Measurements from ENCODE around the gene ELAPOR1. TPM values are rescaled to one million over a fixed set of nuclear protein-coding genes. Genes with fewer than 3 reads are reported as not detected.

ELAPOR1 gene
- total and polyA plus RNA-seq, 12 donors = 0.06 to 0.54 (median 0.30) TPM; not detected in 2

DNA sequence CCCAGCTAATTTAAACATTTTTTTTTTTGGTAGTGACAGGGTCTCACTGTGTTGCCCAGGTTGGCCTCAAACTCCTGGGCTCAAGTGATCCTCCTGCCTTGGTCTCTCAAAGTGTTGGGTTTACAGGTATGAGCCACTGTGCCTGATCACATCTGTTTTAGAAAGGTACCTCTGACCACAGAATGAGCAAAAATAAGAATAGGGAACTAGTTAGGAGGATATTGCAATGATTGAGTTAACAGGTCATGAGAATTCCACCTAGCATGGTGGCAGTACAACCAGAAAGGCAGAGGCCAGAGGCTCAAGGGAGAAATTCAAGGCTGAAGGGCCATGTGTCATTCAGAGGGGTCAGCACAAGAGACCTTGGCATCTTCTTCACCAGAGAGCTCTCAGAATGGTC, 49.6 kb downstream of the ELAPOR1 start:
- no peaks in the 10 kb centered on the region for H3K27me3 ChIP-seq
- H3K27ac ChIP-seq = no peak overlapping the region
- no peaks in the 10 kb centered on the region for H3K36me3 ChIP-seq
- DNase-seq (no peak), ATAC-seq (no peak)
- peaks cover 0 to 48% (median 18%) of the 10 kb centered on the region in 9 donors for H3K4me1 ChIP-seq
- H3K4me3 ChIP-seq = no peak overlapping the region
- H3K9me3 ChIP-seq = no peaks in the 10 kb centered on the region
- TF ChIP-seq, protein P1, sequence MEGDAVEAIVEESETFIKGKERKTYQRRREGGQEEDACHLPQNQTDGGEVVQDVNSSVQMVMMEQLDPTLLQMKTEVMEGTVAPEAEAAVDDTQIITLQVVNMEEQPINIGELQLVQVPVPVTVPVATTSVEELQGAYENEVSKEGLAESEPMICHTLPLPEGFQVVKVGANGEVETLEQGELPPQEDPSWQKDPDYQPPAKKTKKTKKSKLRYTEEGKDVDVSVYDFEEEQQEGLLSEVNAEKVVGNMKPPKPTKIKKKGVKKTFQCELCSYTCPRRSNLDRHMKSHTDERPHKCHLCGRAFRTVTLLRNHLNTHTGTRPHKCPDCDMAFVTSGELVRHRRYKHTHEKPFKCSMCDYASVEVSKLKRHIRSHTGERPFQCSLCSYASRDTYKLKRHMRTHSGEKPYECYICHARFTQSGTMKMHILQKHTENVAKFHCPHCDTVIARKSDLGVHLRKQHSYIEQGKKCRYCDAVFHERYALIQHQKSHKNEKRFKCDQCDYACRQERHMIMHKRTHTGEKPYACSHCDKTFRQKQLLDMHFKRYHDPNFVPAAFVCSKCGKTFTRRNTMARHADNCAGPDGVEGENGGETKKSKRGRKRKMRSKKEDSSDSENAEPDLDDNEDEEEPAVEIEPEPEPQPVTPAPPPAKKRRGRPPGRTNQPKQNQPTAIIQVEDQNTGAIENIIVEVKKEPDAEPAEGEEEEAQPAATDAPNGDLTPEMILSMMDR (IDR thresholded peaks at IDR 0.05) = no peak
- intact Hi-C loops (cut with DNase I) = no loop called here

Other genes starting within 250 kb of the ELAPOR1 start
- 1 to 10 TPM in 8 of 10 donors, under 1 TPM in 2; 0.66 to 6.4 (median 1.8) TPM for gene GPSM2, start 237.1 kb upstream of the ELAPOR1 start, total RNA-seq
- gene GPSM2, start 237.1 kb upstream of the ELAPOR1 start, polyA plus RNA-seq = 1 to 10 TPM; 1.3 to 3.2 TPM
- gene CLCC1, start 150.6 kb upstream of the ELAPOR1 start, total RNA-seq = 10 to 100 TPM; 25.5 to 32.5 (median 28.3) TPM
- gene CLCC1, start 150.6 kb upstream of the ELAPOR1 start, polyA plus RNA-seq = 10 to 100 TPM; 11.3 to 12.9 TPM
- gene WDR47, start 72.0 kb upstream of the ELAPOR1 start, total RNA-seq = 10 to 100 TPM; 10.7 to 20.6 (median 14.4) TPM
- gene WDR47, start 72.0 kb upstream of the ELAPOR1 start, polyA plus RNA-seq = 1 to 10 TPM; 3.5 to 4.6 TPM
- gene TAF13, start 38.1 kb upstream of the ELAPOR1 start, total RNA-seq = 10 to 100 TPM; 45.8 to 69.9 (median 59.0) TPM
- 10 to 100 TPM; 18.4 to 42.4 TPM for gene TAF13, start 38.1 kb upstream of the ELAPOR1 start, polyA plus RNA-seq
- 10 to 100 TPM; 27.5 to 52.9 (median 41.2) TPM for gene TMEM167B, start 23.4 kb upstream of the ELAPOR1 start, total RNA-seq
- 10 to 100 TPM; 12.0 to 17.2 TPM for gene TMEM167B, start 23.4 kb upstream of the ELAPOR1 start, polyA plus RNA-seq
- gene SARS1, start 99.8 kb downstream of the ELAPOR1 start, total RNA-seq = 100 to 1,000 TPM in 4 of 10 donors, 10 to 100 TPM in 6; 86.3 to 123 (median 99.2) TPM
- gene SARS1, start 99.8 kb downstream of the ELAPOR1 start, polyA plus RNA-seq = 100 to 1,000 TPM in 1 of 2 donors, 10 to 100 TPM in 1; 38.3 to 153 TPM
- 10 to 100 TPM in 1 of 10 donors, 1 to 10 TPM in 9; 4.9 to 10.6 (median 6.3) TPM for gene CELSR2, start 135.4 kb downstream of the ELAPOR1 start, total RNA-seq
- 1 to 10 TPM in 1 of 2 donors, under 1 TPM in 1; 0.93 to 1.8 TPM for gene CELSR2, start 135.4 kb downstream of the ELAPOR1 start, polyA plus RNA-seq
- gene PSRC1, start 169.0 kb downstream of the ELAPOR1 start, total RNA-seq = 1 to 10 TPM in 2 of 10 donors, under 1 TPM in 8; 0.34 to 2.4 (median 0.59) TPM
- gene PSRC1, start 169.0 kb downstream of the ELAPOR1 start, polyA plus RNA-seq = 1 to 10 TPM; 2.3 to 2.9 TPM
- 1 to 10 TPM in 2 of 10 donors, under 1 TPM in 8; 0.23 to 2.7 (median 0.53) TPM for gene MYBPHL, start 192.9 kb downstream of the ELAPOR1 start, total RNA-seq
- under 1 TPM in 1 of 2 donors, not detected in 1; 0.30 TPM for gene MYBPHL, start 192.9 kb downstream of the ELAPOR1 start, polyA plus RNA-seq

All from heart right ventricle (tissue), 16 donors.